MM.1S (cell line): ENCODE data around the gene SCN3B.

Source experiments
- DNase-seq: peaks from one replicate; pipeline ENCODE4 v3.0.0-alpha.2; 2015
- H2AFZ ChIP-seq: fragments of 300-600 bp; sonication (generic); 2 replicates; pipeline ENCODE4 v1.6.0; 2016; ENCODE audit warnings: antibody characterized with exemption, low read length
- H3F3A ChIP-seq: fragments of 300-600 bp; sonication (generic); 2 replicates; pipeline ENCODE4 v1.6.1; 2016; ENCODE audit warnings: mild to moderate bottlenecking, antibody characterized with exemption, low read length, moderate library complexity, mixed read lengths; ENCODE audit not compliant: insufficient read depth
- H3K27ac ChIP-seq: fragments of 300-600 bp; sonication (generic); 2 replicates; pipeline ENCODE4 v1.5.1; 2016; ENCODE audit warnings: mild to moderate bottlenecking, low read length
- H3K27me3 ChIP-seq: fragments of 300-600 bp; sonication (generic); replicated peaks from 2 replicates; pipeline ENCODE4 v1.6.0; 2016; ENCODE audit warnings: low read length; ENCODE audit not compliant: insufficient read depth
- H3K36me3 ChIP-seq: fragments of 300-600 bp; sonication (generic); replicated peaks from 2 replicates; pipeline ENCODE4 v1.6.1; 2016; ENCODE audit warnings: mild to moderate bottlenecking, low read length, mixed read lengths; ENCODE audit not compliant: insufficient read depth
- H3K4me1 ChIP-seq: fragments of 300-600 bp; sonication (generic); 2 replicates; pipeline ENCODE4 v1.6.1; 2016; ENCODE audit warnings: low read length, mixed read lengths
- H3K4me2 ChIP-seq: fragments of 300-600 bp; sonication (generic); 2 replicates; pipeline ENCODE4 v1.6.0; 2016; ENCODE audit warnings: low read depth, low read length
- H3K4me3 ChIP-seq: fragments of 300-600 bp; sonication (generic); 2 replicates; pipeline ENCODE4 v1.5.1; 2016; ENCODE audit warnings: low read length, mixed read lengths
- H3K79me2 ChIP-seq: fragments of 300-600 bp; sonication (generic); 2 replicates; pipeline ENCODE4 v1.6.1; 2016; ENCODE audit warnings: mixed run types, low read length, mixed read lengths
- H3K9ac ChIP-seq: fragments of 300-600 bp; sonication (generic); 2 replicates; pipeline ENCODE4 v1.6.1; 2016; ENCODE audit warnings: low read length, mixed read lengths
- H3K9me2 ChIP-seq: fragments of 300-600 bp; sonication (generic); replicated peaks from 2 replicates; pipeline ENCODE4 v1.6.1; 2016; ENCODE audit warnings: mild to moderate bottlenecking, low read length, mixed read lengths; ENCODE audit not compliant: insufficient read depth
- H3K9me3 ChIP-seq: fragments of 300-600 bp; sonication (generic); replicated peaks from 2 replicates; pipeline ENCODE4 v1.6.1; 2016; ENCODE audit warnings: mild to moderate bottlenecking, low read length, mixed read lengths; ENCODE audit not compliant: insufficient read depth
- H4K20me1 ChIP-seq: fragments of 300-600 bp; sonication (generic); 2 replicates; pipeline ENCODE4 v1.6.1; 2016; ENCODE audit warnings: mild to moderate bottlenecking, low read length, moderate library complexity, mixed read lengths; ENCODE audit not compliant: insufficient read depth
- CTCF ChIP-seq: fragments of 300-600 bp; sonication (generic); IDR thresholded peaks from 2 replicates; pipeline ENCODE4 v1.5.1; 2016; ENCODE audit warnings: antibody characterized with exemption, low read length, mixed read lengths
- EZH2 ChIP-seq: fragments of 300-600 bp; sonication (generic); optimal IDR thresholded peaks from 2 replicates; pipeline ENCODE3; 2017; ENCODE audit warnings: low read depth, mild to moderate bottlenecking, antibody characterized with exemption, low read length, mixed read lengths
- EZH2phosphoT487 ChIP-seq: fragments of 300-600 bp; sonication (generic); IDR thresholded peaks from 2 replicates; pipeline ENCODE4 v1.6.1; 2018; ENCODE audit warnings: antibody characterized with exemption, low read length

SCN3B gene

GRCh38 chr11:123654566-123655081 is at the start of gene SCN3B:
Gene SCN3B, minus strand, starts transcription at chr11:123654624. Its CDS starts 823 bp downstream, at chr11:123653801.
- Histone ChIP-seq H3K27me3 (peaks cover 17% of the 10 kb centered on the region; the same call in 1 of the 2 replicates), H3K4me1 (no peaks in the 10 kb centered on the region), H2AFZ (peak within 1 kb of the TSS; percentile 79), H3K27ac (no peak within 1 kb of the TSS), H3K9ac (no peak within 1 kb of the TSS), H3K9me3 (no peaks in the 10 kb centered on the region), H3K36me3 (no peaks in the 10 kb centered on the region), H3K4me2 (peak within 1 kb of the TSS; percentile 90), H3F3A (no peaks in the 10 kb centered on the region), H3K4me3 (peak within 1 kb of the TSS; percentile 72), H4K20me1 (no peaks in the 10 kb centered on the region), H3K79me2 (no peaks in the 10 kb centered on the region), H3K9me2 (no peaks in the 10 kb centered on the region)
- DNase-seq, result peak; percentile 52
- TF ChIP-seq CTCF (no peak), EZH2phosphoT487 (no peak), EZH2 (no peak)

GRCh38 chr11:123702696-123703095 is 48.3 kb upstream of the SCN3B start:
- no peaks in the 10 kb centered on the region for H3K9me2 ChIP-seq
- H3K9ac ChIP-seq, result no peak overlapping the region
- no peaks in the 10 kb centered on the region for H3K4me1 ChIP-seq
- H2AFZ ChIP-seq, result no peak overlapping the region
- TF ChIP-seq EZH2phosphoT487 (no peak), EZH2 (no peak), CTCF (no peak)
- H3K4me3 ChIP-seq, result no peak overlapping the region
- no peak overlapping the region for H3K4me2 ChIP-seq
- no peaks in the 10 kb centered on the region for H4K20me1 ChIP-seq
- H3F3A ChIP-seq, result no peaks in the 10 kb centered on the region
- no peak for DNase-seq
- H3K36me3 ChIP-seq, result no peaks in the 10 kb centered on the region
- H3K9me3 ChIP-seq, result no peaks in the 10 kb centered on the region
- H3K27ac ChIP-seq, result no peak overlapping the region
- H3K79me2 ChIP-seq, result no peaks in the 10 kb centered on the region
- no peaks in the 10 kb centered on the region for H3K27me3 ChIP-seq

GRCh38 chr11:123702139-123702538 is 47.7 kb upstream of the SCN3B start:
- Histone ChIP-seq H4K20me1 (no peaks in the 10 kb centered on the region), H3K79me2 (no peaks in the 10 kb centered on the region), H2AFZ (no peak overlapping the region), H3K27me3 (no peaks in the 10 kb centered on the region), H3K9me3 (no peaks in the 10 kb centered on the region), H3K9me2 (no peaks in the 10 kb centered on the region), H3K4me2 (no peak overlapping the region), H3K36me3 (no peaks in the 10 kb centered on the region), H3K4me3 (no peak overlapping the region), H3K4me1 (no peaks in the 10 kb centered on the region), H3F3A (no peaks in the 10 kb centered on the region), H3K27ac (no peak overlapping the region), H3K9ac (no peak overlapping the region)
- no peak for DNase-seq
- no peak for TF ChIP-seq EZH2phosphoT487
- TF ChIP-seq EZH2, result no peak
- no peak for TF ChIP-seq CTCF
